GM18868 (cell line): ENCODE data around the gene PPP2R2D.

Experiments
- ATAC-seq: cut with Tn5 transposase; IDR thresholded peaks from one replicate; pipeline ENCODE4 v1.9.1; 2021; ENCODE audit warnings: mild to moderate bottlenecking, moderate library complexity; ENCODE audit not compliant: unreplicated experiment

The PPP2R2D gene

DNA sequence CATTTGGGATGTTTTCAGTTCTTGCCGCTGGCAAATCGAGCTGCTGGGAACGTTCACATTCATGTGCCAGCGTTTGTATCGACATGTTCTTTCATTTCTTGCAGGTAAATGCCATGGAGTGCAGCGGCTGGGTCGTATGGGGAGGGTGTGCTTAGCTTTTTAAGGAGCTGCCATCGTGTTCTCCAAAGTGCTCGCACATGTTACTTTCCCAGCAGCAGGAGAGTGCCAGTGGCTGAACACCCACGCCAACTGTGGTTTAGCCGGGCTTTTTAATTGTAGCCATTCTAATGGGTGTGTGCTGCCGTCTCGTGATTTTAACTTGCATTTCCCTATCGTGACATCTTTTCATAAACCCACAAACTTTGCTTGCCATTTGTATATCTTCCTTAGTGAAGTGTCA is 92.5 kb downstream of the PPP2R2D start:
- ATAC-seq: no peak

GRCh38 chr10:131994435-131994834 is 93.6 kb downstream of the PPP2R2D start:
- no peak for ATAC-seq

DNA sequence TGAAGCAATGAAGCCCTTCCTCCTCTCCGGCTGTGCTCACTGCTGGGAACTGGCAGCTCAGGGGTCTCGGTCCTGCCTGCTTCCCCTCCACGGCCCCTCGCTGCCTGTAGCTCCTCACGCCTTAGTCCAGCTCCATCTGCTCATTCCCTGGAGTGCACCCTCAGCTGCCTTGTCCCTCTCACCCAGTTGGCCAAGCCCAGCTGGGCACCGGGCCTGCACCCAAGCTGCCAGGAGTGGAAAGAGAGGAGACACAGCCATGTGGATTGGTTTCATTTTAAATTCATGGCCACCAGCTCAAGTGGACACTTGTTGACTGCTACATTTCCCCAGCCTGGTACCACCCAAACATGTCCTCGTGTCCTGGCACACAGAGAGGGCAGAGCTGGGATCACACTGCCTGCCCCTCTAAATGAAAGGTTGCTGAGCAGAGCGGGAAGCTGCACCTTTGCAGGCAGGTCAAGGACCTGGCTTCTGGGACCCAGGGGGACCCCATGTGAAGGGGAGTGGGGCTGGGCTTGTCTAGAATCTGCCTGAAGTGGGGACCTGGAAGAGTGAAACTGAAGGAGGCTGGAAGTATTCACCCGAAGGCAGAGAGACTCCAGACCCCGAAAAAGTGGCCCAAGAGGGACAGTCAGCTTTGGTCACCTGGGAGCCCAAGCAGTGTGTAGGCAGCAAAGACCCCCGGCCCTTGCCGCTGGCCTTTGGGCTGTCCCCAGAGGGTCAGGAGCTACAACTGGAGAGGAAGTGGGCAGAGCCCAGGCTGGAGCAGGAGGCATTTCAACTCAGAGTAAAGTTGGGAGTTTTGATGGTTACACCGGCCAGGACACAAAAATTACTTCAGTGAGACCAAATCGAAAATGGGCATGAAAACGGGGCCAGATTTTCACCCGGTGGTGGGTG is 95.9 kb downstream of the PPP2R2D start:
- no peak for ATAC-seq

GRCh38 chr10:131997366-131998049 is 96.7 kb downstream of the PPP2R2D start:
- no peak for ATAC-seq

- no peak for ATAC-seq
These were observed 97.4 kb downstream of the PPP2R2D start for GRCh38 chr10:131998050-131998844.

DNA sequence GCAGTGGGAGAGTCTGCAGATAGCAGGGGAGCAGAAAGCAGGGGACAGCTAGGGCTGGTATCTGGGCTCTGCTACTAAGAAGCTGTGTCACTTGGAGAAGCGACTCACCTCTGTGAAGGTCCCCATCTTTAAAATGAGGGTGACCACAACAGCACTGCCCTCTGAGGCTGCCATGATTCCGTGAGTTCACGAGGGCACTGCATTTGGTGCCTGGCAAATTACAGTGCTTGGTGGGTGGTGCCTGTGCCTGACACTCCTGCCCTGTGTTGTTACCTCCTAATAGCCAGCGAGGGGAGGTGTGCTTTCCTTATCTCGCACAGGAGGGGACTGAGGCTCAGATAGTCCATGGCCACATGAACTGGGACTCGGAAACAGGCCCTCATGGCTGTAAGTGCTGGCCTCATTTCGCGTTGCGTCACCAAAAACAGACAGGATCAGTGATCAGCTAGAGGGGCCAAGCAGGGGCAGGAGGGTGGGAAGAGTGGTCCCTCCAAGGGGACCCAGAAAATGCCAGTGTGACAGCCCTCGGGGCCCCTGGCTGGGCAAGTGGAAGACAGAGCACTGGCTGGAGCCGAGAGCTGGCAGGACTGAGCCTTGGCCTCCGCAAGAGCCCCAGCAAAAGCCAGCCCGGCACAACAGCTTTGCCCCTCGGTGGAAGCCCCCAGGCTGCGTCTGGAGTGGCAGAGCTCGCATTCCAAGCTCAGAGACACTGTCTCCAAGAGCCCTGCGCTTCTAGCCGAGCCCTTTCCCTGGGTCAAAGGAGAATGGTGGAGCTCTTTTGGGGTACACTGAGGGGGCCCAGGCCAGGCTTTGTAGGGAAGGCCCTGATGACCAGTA is 98.3 kb downstream of the PPP2R2D start:
- ATAC-seq: no peak

DNA sequence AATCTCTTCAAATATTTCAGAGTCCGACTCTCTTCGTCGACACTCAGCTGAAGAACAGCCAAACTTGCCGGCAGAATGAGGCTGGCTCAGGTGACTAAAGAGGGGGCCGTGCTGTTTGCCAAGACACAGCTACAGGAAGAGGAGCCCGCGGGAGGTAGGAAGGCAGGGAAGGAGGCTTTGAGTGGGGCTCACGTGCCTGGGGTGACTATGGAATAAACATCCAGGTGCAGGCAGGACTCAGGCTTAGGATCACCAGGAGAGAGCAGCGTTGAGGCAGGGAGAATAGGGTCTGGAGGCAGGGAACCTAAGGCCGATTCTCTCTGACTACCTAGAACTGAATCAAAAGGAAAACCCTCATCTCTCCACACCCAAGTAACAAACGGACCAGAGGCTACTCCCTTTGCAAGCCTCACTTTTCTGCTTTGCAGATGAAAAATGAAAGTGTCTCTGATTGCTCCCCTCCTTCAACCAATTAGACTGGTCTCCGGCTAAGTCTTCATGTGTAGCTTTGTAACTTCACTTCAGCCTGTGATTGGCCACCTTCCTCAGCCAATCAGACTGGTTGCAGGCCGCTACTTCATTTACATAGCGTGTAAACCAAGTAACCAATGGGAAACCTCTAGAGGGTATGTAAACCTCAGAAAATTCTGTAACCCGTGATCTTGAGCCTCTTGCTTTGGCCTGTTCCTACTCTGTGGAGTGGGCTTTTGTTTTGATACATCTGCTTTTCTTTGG is 100.6 kb downstream of the PPP2R2D start:
- ATAC-seq: no peak

- no peak for ATAC-seq
These were observed 101.2 kb downstream of the PPP2R2D start for GRCh38 chr10:132002004-132002403.

DNA sequence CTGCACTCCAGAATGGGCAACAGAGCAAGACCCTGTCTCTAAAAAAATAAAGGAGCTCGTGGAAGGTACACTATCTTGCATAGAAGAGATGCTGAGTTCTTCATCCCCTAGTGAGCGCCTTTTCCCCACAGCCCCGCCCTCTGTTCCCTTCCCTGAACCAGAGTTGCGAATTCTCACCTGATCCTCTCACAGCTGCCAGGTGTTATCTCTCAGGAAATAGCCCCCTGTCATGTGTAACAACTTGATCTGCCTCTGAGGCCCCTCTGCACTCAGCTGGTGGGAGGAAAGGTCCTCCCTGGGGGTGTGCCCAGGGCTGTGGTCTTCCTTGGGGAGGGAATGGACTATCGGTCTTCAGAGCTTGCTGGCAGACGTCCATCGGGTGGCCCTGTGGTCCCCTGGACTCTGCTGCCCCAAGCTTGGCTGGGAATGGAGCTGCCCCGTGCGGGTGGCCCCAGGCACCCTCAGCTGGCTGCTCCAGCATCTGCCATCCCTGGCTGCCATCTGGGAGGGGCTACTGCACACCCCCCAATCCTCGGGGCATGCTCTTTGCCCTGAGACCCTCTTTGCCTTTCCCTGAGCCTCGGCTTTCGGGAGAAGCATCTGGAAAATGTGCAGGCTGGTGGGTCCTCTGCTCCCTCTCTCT is 102.6 kb downstream of the PPP2R2D start:
- ATAC-seq: no peak

DNA sequence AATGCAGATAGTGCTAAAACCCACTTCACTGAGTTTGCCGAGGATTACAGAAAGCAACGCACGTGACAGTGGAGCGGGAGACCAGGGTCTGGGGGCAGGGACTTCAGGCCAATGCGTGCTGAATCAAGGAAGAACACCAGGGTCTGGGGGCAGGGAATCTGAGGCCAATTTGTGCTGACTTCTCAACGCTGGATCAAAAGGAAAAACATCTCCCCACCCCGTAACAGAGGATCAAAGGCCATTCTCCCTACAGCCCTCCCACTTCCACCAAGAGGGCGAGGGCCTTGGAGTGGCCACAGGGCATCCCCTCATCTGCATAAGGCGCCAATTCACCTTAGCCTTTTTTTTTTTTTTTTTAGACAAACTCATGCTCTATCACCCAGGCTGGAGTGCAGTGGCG is 103.2 kb downstream of the PPP2R2D start:
- ATAC-seq: no peak

GRCh38 chr10:132005147-132005546 is 104.3 kb downstream of the PPP2R2D start:
- no peak for ATAC-seq

- no peak for ATAC-seq
These were observed 106.2 kb downstream of the PPP2R2D start for GRCh38 chr10:132006966-132007365.

GRCh38 chr10:132007681-132008080 is 106.9 kb downstream of the PPP2R2D start:
- ATAC-seq: no peak
